ENCODE measurements around the gene C11orf24. TPM values are rescaled to one million over a fixed set of nuclear protein-coding genes. Genes with fewer than 3 reads are reported as not detected.
"Not testable (repeated sequence)": the region's sequence is repeated elsewhere in the genome, so short reads cannot be mapped to it uniquely, and the experiment has no call there.

C11orf24 gene
- total and polyA plus RNA-seq, 3 experiments from 2014 or later: 15.7 to 49.8 (median 46.9) TPM

- POLR2A ChIA-PET: interaction anchor here (0.6 kb wide), 1 partner anchor 39 kb away, joined by 3 read pairs; no protein-coding TSS in a partner anchor
- peak in 1 of 5 donors; percentile 21 for DNase-seq
Observed at GRCh38 chr11:68297052-68297378, 25.2 kb upstream of the C11orf24 start.

GRCh38 chr11:68296344-68297051 lies 24.7 kb upstream of the C11orf24 start:
- Mint-ChIP-seq H3K36me3 (no peaks in the 10 kb centered on the region), H3K4me3 (no peak overlapping the region), H3K27ac (peak overlapping the region in 1 of 8 donors; percentile 47), H3K9me3 (no peaks in the 10 kb centered on the region), H3K27me3 (no peaks in the 10 kb centered on the region), H3K4me1 (peaks cover 0 to 4% (median 0%) of the 10 kb centered on the region in 3 donors)
- Histone ChIP-seq H3K9me3 (ENCODE audit: low read length) (no peaks in the 10 kb centered on the region), H3K27me3 (ENCODE audit: insufficient read depth, low read length, poor library complexity, severe bottlenecking) (no peaks in the 10 kb centered on the region), H3K36me3 (ENCODE audit: insufficient read depth, low read length) (no peaks in the 10 kb centered on the region), H3K27ac (ENCODE audit: low read depth, low read length) (no peak overlapping the region), H3K4me3 (ENCODE audit: low read length) (no peak overlapping the region), H3K4me1 (ENCODE audit: insufficient read depth, low read length) (no peaks in the 10 kb centered on the region)
- CTCF ChIA-PET: interaction anchor here (0.8 to 9.9 kb wide), 8 partner anchors 11 to 87 kb away, joined by 3 to 201 read pairs (median 8); partner anchors contain the start of gene C11orf24
- POLR2A ChIA-PET: interaction anchor here (0.6 to 1.3 kb wide), 2 partner anchors 39 kb away, joined by 3 read pairs; no protein-coding TSS in a partner anchor
- DNase-seq: peak in 1 of 5 donors; percentile 11

More at GRCh38 chr11:68297052-68297378, 25.2 kb upstream of the C11orf24 start:
- Mint-ChIP-seq H3K27ac (no peak overlapping the region), H3K4me3 (no peak overlapping the region), H3K9me3 (no peaks in the 10 kb centered on the region), H3K27me3 (no peaks in the 10 kb centered on the region), H3K36me3 (no peaks in the 10 kb centered on the region), H3K4me1 (peaks cover 0 to 4% (median 0%) of the 10 kb centered on the region in 3 donors)
- Histone ChIP-seq H3K4me3 (ENCODE audit: low read length) (no peak overlapping the region), H3K4me1 (ENCODE audit: insufficient read depth, low read length) (no peaks in the 10 kb centered on the region), H3K27ac (ENCODE audit: low read depth, low read length) (no peak overlapping the region), H3K27me3 (ENCODE audit: insufficient read depth, low read length, poor library complexity, severe bottlenecking) (no peaks in the 10 kb centered on the region), H3K36me3 (ENCODE audit: insufficient read depth, low read length) (no peaks in the 10 kb centered on the region), H3K9me3 (ENCODE audit: low read length) (no peaks in the 10 kb centered on the region)
- CTCF ChIA-PET: interaction anchor here (0.8 to 9.9 kb wide), 10 partner anchors 9 to 88 kb away, joined by 3 to 201 read pairs (median 8); partner anchors contain the start of gene C11orf24

GRCh38 chr11:68295940-68296339 lies 24.2 kb upstream of the C11orf24 start:
- Histone ChIP-seq H3K9me3 (ENCODE audit: low read length) (no peaks in the 10 kb centered on the region), H3K4me1 (ENCODE audit: insufficient read depth, low read length) (no peaks in the 10 kb centered on the region), H3K27ac (ENCODE audit: low read depth, low read length) (no peak overlapping the region), H3K36me3 (ENCODE audit: insufficient read depth, low read length) (no peaks in the 10 kb centered on the region), H3K4me3 (ENCODE audit: low read length) (no peak overlapping the region), H3K27me3 (ENCODE audit: insufficient read depth, low read length, poor library complexity, severe bottlenecking) (no peaks in the 10 kb centered on the region)
- DNase-seq: no peak
- H3K4me3 Mint-ChIP-seq: no peak overlapping the region
- H3K27ac Mint-ChIP-seq: no peak overlapping the region
- peaks cover 0 to 4% (median 0%) of the 10 kb centered on the region in 3 donors for H3K4me1 Mint-ChIP-seq
- H3K27me3 Mint-ChIP-seq: no peaks in the 10 kb centered on the region
- ChIA-PET POLR2A (interaction anchor here (0.8 to 1.3 kb wide), 2 partner anchors 24 to 38 kb away, joined by 3 read pairs; partner anchors contain the start of gene C11orf24), CTCF (interaction anchor here (1.6 to 9.9 kb wide), 5 partner anchors 25 to 87 kb away, joined by 6 to 201 read pairs (median 25); partner anchors contain the start of gene C11orf24)
- H3K36me3 Mint-ChIP-seq: no peaks in the 10 kb centered on the region
- H3K9me3 Mint-ChIP-seq: no peaks in the 10 kb centered on the region

GRCh38 chr11:68295271-68295670 lies 23.5 kb upstream of the C11orf24 start:
- H3K27ac Mint-ChIP-seq: no peak overlapping the region
- H3K9me3 ChIP-seq (ENCODE audit: low read length): no peaks in the 10 kb centered on the region
- H3K36me3 ChIP-seq (ENCODE audit: insufficient read depth, low read length): no peaks in the 10 kb centered on the region
- H3K27me3 Mint-ChIP-seq: peaks cover 0 to 2% of the 10 kb centered on the region in 2 donors
- DNase-seq: peak in 1 of 5 donors; percentile 0
- ChIA-PET CTCF (interaction anchor here (4.6 to 9.9 kb wide), 3 partner anchors 24 to 43 kb away, joined by 25 to 201 read pairs (median 47); partner anchors contain the start of gene C11orf24), POLR2A (interaction anchor here (0.8 to 1.3 kb wide), 2 partner anchors 23 to 38 kb away, joined by 3 read pairs; partner anchors contain the start of gene C11orf24)
- no peak overlapping the region for H3K4me3 ChIP-seq (ENCODE audit: low read length)
- no peaks in the 10 kb centered on the region for H3K9me3 Mint-ChIP-seq
- no peaks in the 10 kb centered on the region for H3K27me3 ChIP-seq (ENCODE audit: insufficient read depth, low read length, poor library complexity, severe bottlenecking)
- H3K4me1 Mint-ChIP-seq: peaks cover 0 to 4% (median 0%) of the 10 kb centered on the region in 3 donors
- no peaks in the 10 kb centered on the region for H3K36me3 Mint-ChIP-seq
- H3K27ac ChIP-seq (ENCODE audit: low read depth, low read length): no peak overlapping the region
- H3K4me1 ChIP-seq (ENCODE audit: insufficient read depth, low read length): no peaks in the 10 kb centered on the region
- H3K4me3 Mint-ChIP-seq: no peak overlapping the region

GRCh38 chr11:68293708-68294107 lies 21.9 kb upstream of the C11orf24 start:
- no peak overlapping the region for H3K4me3 Mint-ChIP-seq
- POLR2A ChIA-PET: no interaction called here
- CTCF ChIA-PET: interaction anchor here (1.1 kb wide), 1 partner anchor 21 kb away, joined by 4 read pairs; the partner anchor contains the start of gene C11orf24
- no peaks in the 10 kb centered on the region for H3K9me3 ChIP-seq (ENCODE audit: low read length)
- H3K4me1 Mint-ChIP-seq: peaks cover 0 to 4% (median 0%) of the 10 kb centered on the region in 3 donors
- no peak overlapping the region for H3K27ac ChIP-seq (ENCODE audit: low read depth, low read length)
- no peak overlapping the region for H3K27ac Mint-ChIP-seq
- H3K27me3 Mint-ChIP-seq: peaks cover 2 to 8% of the 10 kb centered on the region in 2 donors
- no peaks in the 10 kb centered on the region for H3K27me3 ChIP-seq (ENCODE audit: insufficient read depth, low read length, poor library complexity, severe bottlenecking)
- no peaks in the 10 kb centered on the region for H3K9me3 Mint-ChIP-seq
- no peaks in the 10 kb centered on the region for H3K36me3 Mint-ChIP-seq
- no peaks in the 10 kb centered on the region for H3K4me1 ChIP-seq (ENCODE audit: insufficient read depth, low read length)
- H3K4me3 ChIP-seq (ENCODE audit: low read length): no peak overlapping the region
- no peak for DNase-seq
- H3K36me3 ChIP-seq (ENCODE audit: insufficient read depth, low read length): no peaks in the 10 kb centered on the region

- H3K27me3 Mint-ChIP-seq: peaks cover 3 to 20% of the 10 kb centered on the region in 2 donors
- ChIA-PET CTCF (interaction anchor here (1.2 kb wide), 1 partner anchor 33 kb away, joined by 3 read pairs; no protein-coding TSS in a partner anchor), POLR2A (no interaction called here)
- H3K4me3 Mint-ChIP-seq: no peak overlapping the region
- no peak for DNase-seq
- H3K36me3 ChIP-seq (ENCODE audit: insufficient read depth, low read length): no peaks in the 10 kb centered on the region
- no peaks in the 10 kb centered on the region for H3K9me3 ChIP-seq (ENCODE audit: low read length)
- no peak overlapping the region for H3K27ac Mint-ChIP-seq
- H3K9me3 Mint-ChIP-seq: no peaks in the 10 kb centered on the region
- H3K4me1 ChIP-seq (ENCODE audit: insufficient read depth, low read length): no peaks in the 10 kb centered on the region
- H3K4me1 Mint-ChIP-seq: no peaks in the 10 kb centered on the region
- no peaks in the 10 kb centered on the region for H3K27me3 ChIP-seq (ENCODE audit: insufficient read depth, low read length, poor library complexity, severe bottlenecking)
- H3K4me3 ChIP-seq (ENCODE audit: low read length): no peak overlapping the region
- H3K36me3 Mint-ChIP-seq: peaks cover 0 to 2% (median 0%) of the 10 kb centered on the region in 3 donors
- H3K27ac ChIP-seq (ENCODE audit: low read depth, low read length): no peak overlapping the region
Observed at GRCh38 chr11:68289456-68289855, 17.7 kb upstream of the C11orf24 start.

- peaks cover 0 to 2% (median 0%) of the 10 kb centered on the region in 5 donors for H3K9me3 Mint-ChIP-seq
- no peaks in the 10 kb centered on the region for H3K36me3 ChIP-seq (ENCODE audit: insufficient read depth, low read length)
- H3K4me3 ChIP-seq (ENCODE audit: low read length): no peak overlapping the region
- H3K36me3 Mint-ChIP-seq: peaks cover 0 to 2% (median 0%) of the 10 kb centered on the region in 3 donors
- H3K9me3 ChIP-seq (ENCODE audit: low read length): no peaks in the 10 kb centered on the region
- ChIA-PET CTCF (no interaction called here), POLR2A (no interaction called here)
- H3K27me3 Mint-ChIP-seq: peaks cover 5 to 24% of the 10 kb centered on the region in 2 donors
- H3K4me3 Mint-ChIP-seq: no peak overlapping the region
- no peak overlapping the region for H3K27ac ChIP-seq (ENCODE audit: low read depth, low read length)
- DNase-seq: no peak
- H3K4me1 ChIP-seq (ENCODE audit: insufficient read depth, low read length): peaks cover 7% of the 10 kb centered on the region
- H3K4me1 Mint-ChIP-seq: peaks cover 9 to 13% (median 9%) of the 10 kb centered on the region in 3 donors
- H3K27ac Mint-ChIP-seq: no peak overlapping the region
- no peaks in the 10 kb centered on the region for H3K27me3 ChIP-seq (ENCODE audit: insufficient read depth, low read length, poor library complexity, severe bottlenecking)
Observed at GRCh38 chr11:68287419-68287818, 15.6 kb upstream of the C11orf24 start.

- H3K27me3 Mint-ChIP-seq: peaks cover 4 to 25% of the 10 kb centered on the region in 2 donors
- H3K4me3 ChIP-seq (ENCODE audit: low read length); POLR2A ChIA-PET; H3K27me3 ChIP-seq (ENCODE audit: insufficient read depth, low read length, poor library complexity, severe bottlenecking); H3K9me3 Mint-ChIP-seq; H3K27ac ChIP-seq (ENCODE audit: low read depth, low read length); H3K4me3 Mint-ChIP-seq; H3K9me3 ChIP-seq (ENCODE audit: low read length); H3K36me3 Mint-ChIP-seq; H3K36me3 ChIP-seq (ENCODE audit: insufficient read depth, low read length); H3K27ac Mint-ChIP-seq: not testable (repeated sequence)
- peaks cover 15% of the 10 kb centered on the region for H3K4me1 ChIP-seq (ENCODE audit: insufficient read depth, low read length)
- CTCF ChIA-PET: interaction anchor here (1.0 to 1.2 kb wide), 2 partner anchors 13 to 27 kb away, joined by 3 read pairs; partner anchors contain the start of gene C11orf24
- DNase-seq: peak in 1 of 5 donors; percentile 4
- H3K4me1 Mint-ChIP-seq: peaks cover 18 to 23% (median 18%) of the 10 kb centered on the region in 3 donors
Observed at GRCh38 chr11:68284588-68284987, 12.8 kb upstream of the C11orf24 start.

Data from CD8-positive, alpha-beta memory T cell (primary cell).